CD14-positive monocyte (primary cell): ENCODE data around the gene CTXN1. TPM values are rescaled to one million over a fixed set of nuclear protein-coding genes. Genes with fewer than 3 reads are reported as not detected.

Experiments used
- DNase-seq, 3 donors: peaks; one replicate each; pipeline ENCODE4 v3.0.0-alpha.2; 2011 to 2022
- H2AFZ ChIP-seq: 2 replicates; pipeline ENCODE4 v1.6.0; 2012; ENCODE audit warnings: mild to moderate bottlenecking, low read depth, low read length, inconsistent platforms; ENCODE audit not compliant: insufficient read depth, poor library complexity, severe bottlenecking
- H3K27ac ChIP-seq, 2 donors: 1 replicate in 1 of 2; 2 replicates in 1 of 2; pipeline ENCODE4 v1.5.1; 2012 to 2013; ENCODE audit warnings: low read length in 2 of 2, control low read depth in 1 of 2, inconsistent platforms in 1 of 2, low read depth in 1 of 2, mild to moderate bottlenecking in 1 of 2
- H3K27me3 ChIP-seq, 2 donors: one replicate each; pipeline versions ENCODE4 v1.6.0 to v1.6.1; 2011 to 2013; ENCODE audit warnings: low read length in 2 of 2; ENCODE audit not compliant: control insufficient read depth in 2 of 2, insufficient read depth in 2 of 2
- H3K36me3 ChIP-seq, 2 donors: replicated peaks in 1 of 2; 1 replicate in 1 of 2; 2 replicates in 1 of 2; pipeline versions ENCODE4 v1.5.1 to v1.6.1; 2012 to 2013; ENCODE audit warnings: low read length in 2 of 2, control low read depth in 1 of 2, inconsistent platforms in 1 of 2, mild to moderate bottlenecking in 1 of 2; ENCODE audit not compliant: insufficient read depth in 2 of 2, control insufficient read depth in 1 of 2
- H3K4me1 ChIP-seq, 2 donors: 1 replicate in 1 of 2; 2 replicates in 1 of 2; pipeline versions ENCODE4 v1.5.1 to v1.6.1; 2012 to 2013; ENCODE audit warnings: low read length in 2 of 2, control low read depth in 1 of 2, inconsistent platforms in 1 of 2, mild to moderate bottlenecking in 1 of 2, moderate library complexity in 1 of 2; ENCODE audit not compliant: insufficient read depth in 2 of 2, control insufficient read depth in 1 of 2
- H3K4me2 ChIP-seq: replicated peaks from 2 replicates; pipeline ENCODE3; 2012; ENCODE audit warnings: low read length, moderate library complexity, mild to moderate bottlenecking; ENCODE audit not compliant: poor library complexity, severe bottlenecking; ENCODE audit errors: extremely low read depth
- H3K4me3 ChIP-seq, 3 experiments: fragments of 200-600 bp in 1 of 3; sonication (generic) in 1 of 3; replicated peaks in 1 of 3; 1 replicate in 2 of 3; 2 replicates in 1 of 3; pipeline ENCODE4 v1.5.1; 2011 to 2013; ENCODE audit warnings: low read length in 3 of 3, mild to moderate bottlenecking in 3 of 3, control low read depth in 2 of 3, low read depth in 2 of 3, inconsistent platforms in 1 of 3, moderate library complexity in 1 of 3
- H3K79me2 ChIP-seq: 2 replicates; pipeline ENCODE4 v1.6.0; 2012; ENCODE audit warnings: mild to moderate bottlenecking, control low read depth, inconsistent platforms, low read length, moderate library complexity; ENCODE audit not compliant: insufficient read depth
- H3K9ac ChIP-seq: 2 replicates; pipeline ENCODE4 v1.6.0; 2017; ENCODE audit warnings: low read length, mild to moderate bottlenecking; ENCODE audit not compliant: insufficient read depth, poor library complexity, severe bottlenecking
- H3K9me3 ChIP-seq, 2 donors: replicated peaks in 1 of 2; 1 replicate in 1 of 2; 2 replicates in 1 of 2; pipeline versions ENCODE4 v1.5.1 to v1.6.1; 2012 to 2013; ENCODE audit warnings: low read length in 2 of 2, control low read depth in 1 of 2; ENCODE audit not compliant: control insufficient read depth in 1 of 2, insufficient read depth in 1 of 2
- H4K20me1 ChIP-seq: 2 replicates; pipeline ENCODE4 v1.6.0; 2012; ENCODE audit warnings: mild to moderate bottlenecking, low read length, control low read depth, moderate library complexity; ENCODE audit not compliant: insufficient read depth
- H3K27ac Mint-ChIP-seq, 7 donors: one replicate each; pipeline ENCODE4 v1.8.0; 2020; ENCODE audit warnings: mild to moderate bottlenecking in 7 of 7, mixed read lengths in 7 of 7, moderate library complexity in 6 of 7, inconsistent platforms in 2 of 7
- H3K27me3 Mint-ChIP-seq, 3 donors: one replicate each; pipeline ENCODE4 v1.8.0; 2021 to 2022; ENCODE audit warnings: low read depth in 3 of 3, mild to moderate bottlenecking in 3 of 3, mixed read lengths in 3 of 3, moderate library complexity in 3 of 3, inconsistent platforms in 1 of 3
- H3K36me3 Mint-ChIP-seq, 2 donors: one replicate each; pipeline ENCODE4 v1.8.0; 2020; ENCODE audit warnings: mixed read lengths in 2 of 2, inconsistent platforms in 1 of 2, mild to moderate bottlenecking in 1 of 2
- H3K4me1 Mint-ChIP-seq: one replicate; pipeline ENCODE4 v1.8.0; 2020; ENCODE audit warnings: mild to moderate bottlenecking, mixed read lengths
- H3K4me3 Mint-ChIP-seq, 2 donors: one replicate each; pipeline ENCODE4 v1.8.0; 2020; ENCODE audit warnings: mild to moderate bottlenecking in 2 of 2, mixed read lengths in 2 of 2, moderate library complexity in 1 of 2
- H3K9me3 Mint-ChIP-seq, 7 donors: one replicate each; pipeline ENCODE4 v1.8.0; 2020 to 2022; ENCODE audit warnings: mixed read lengths in 7 of 7, mild to moderate bottlenecking in 6 of 7, moderate library complexity in 6 of 7, inconsistent platforms in 2 of 7
- CTCF ChIP-seq: fragments of 200-600 bp; IDR thresholded peaks from one replicate; pipeline ENCODE4 v1.8.0; 2022; ENCODE audit warnings: antibody characterized with exemption, mild to moderate bottlenecking
- WGBS: methylation state at CpG from one replicate; pipeline ENCODE4 v1.1.5; 2013; ENCODE audit warnings: missing lambda C conversion rate; ENCODE audit not compliant: insufficient coverage; 5-methylcytosine and 5-hydroxymethylcytosine counted together
- intact Hi-C, 2 donors: fragments of 100-400 bp; cut with micrococcal nuclease; formaldehyde crosslinking; loops; one replicate each; pipeline versions ENCODE4 v1.15.0 to v1.15.1; 2023
- polyA plus RNA-seq, 3 donors: library from polyadenylated mRNA; depleted of rRNA in 1 of 3; unstranded in 2 of 3; stranded (reverse) in 1 of 3; fragments of 300-500 nt in 2 of 3; fragments of >200 nt in 1 of 3; fragmentation: Illumina TruSeq in 2 of 3; gene quantifications; 1 replicate in 2 of 3; 2 replicates in 1 of 3; pipeline ENCODE4 v1.2.3, GENCODE V29; 2012 to 2021

Gene CTXN1
- polyA plus RNA-seq, 3 donors = not detected

- Mint-ChIP-seq H3K9me3 (peaks cover 0 to 3% (median 0%) of the 10 kb centered on the region in 7 donors), H3K4me3 (peak within 1 kb of the TSS; percentile 81 to 87), H3K4me1 (peaks cover 24% of the 10 kb centered on the region), H3K27me3 (peaks cover 0 to 3% (median 3%) of the 10 kb centered on the region in 3 donors), H3K36me3 (peaks cover 14 to 28% of the 10 kb centered on the region in 2 donors), H3K27ac (peak within 1 kb of the TSS; percentile 85 to 94 (median 88))
- Histone ChIP-seq H3K79me2 (peaks cover 39% of the 10 kb centered on the region), H3K4me3 (peak within 1 kb of the TSS; percentile 61 to 88 (median 85)), H3K27ac (peak within 1 kb of the TSS; percentile 61 to 78), H3K4me2 (peak within 1 kb of the TSS; percentile 90), H3K9me3 (no peaks in the 10 kb centered on the region), H3K27me3 (no peaks in the 10 kb centered on the region), H3K36me3 (peaks cover 12 to 14% of the 10 kb centered on the region in 2 donors), H2AFZ (peak within 1 kb of the TSS; percentile 83), H4K20me1 (peaks cover 43% of the 10 kb centered on the region), H3K9ac (peak within 1 kb of the TSS; percentile 74), H3K4me1 (peaks cover 19 to 26% of the 10 kb centered on the region in 2 donors)
- intact Hi-C loops = loop anchor here (1.0 to 10.0 kb wide), 3 partner anchors 15 to 269 kb away; partner anchors contain the start of genes PCP2 (in 1 of the 2), SNAPC2 (in 1 of the 2) and STXBP2 (in 1 of the 2)
- WGBS = under 1% methylated on average over 80 of the region's 89 CpGs
- TF ChIP-seq CTCF = peak; percentile 45
- DNase-seq = peak; percentile 99 to 100 (median 100)
These were observed 22.5 kb downstream of the CTXN1 start, which contains the start of gene MAP2K7 for GRCh38 chr19:7903244-7904073. Gene MAP2K7, plus strand, starts transcription at chr19:7903877. Its CDS starts 68 bp downstream, at chr19:7903945.

- 30% methylated on average over 7 of the region's 20 CpGs for WGBS
- Histone ChIP-seq H3K9me3 (no peaks in the 10 kb centered on the region), H2AFZ (peak overlapping the region; percentile 83), H3K27me3 (no peaks in the 10 kb centered on the region), H4K20me1 (peaks cover 37% of the 10 kb centered on the region), H3K27ac (peak overlapping the region; percentile 28 to 50), H3K4me1 (peaks cover 19 to 26% of the 10 kb centered on the region in 2 donors), H3K36me3 (peaks cover 12% of the 10 kb centered on the region in 2 donors), H3K79me2 (peaks cover 38% of the 10 kb centered on the region), H3K4me2 (peak overlapping the region; percentile 67), H3K4me3 (peak overlapping the region; percentile 12 to 88 (median 54)), H3K9ac (peak overlapping the region; percentile 23)
- no peak for DNase-seq
- TF ChIP-seq CTCF = no peak
- H3K4me1 Mint-ChIP-seq = peaks cover 24% of the 10 kb centered on the region
- peak overlapping the region in 6 of 7 donors; percentile 79 to 92 (median 82) for H3K27ac Mint-ChIP-seq
- peak overlapping the region; percentile 78 to 87 for H3K4me3 Mint-ChIP-seq
- peaks cover 14 to 28% of the 10 kb centered on the region in 2 donors for H3K36me3 Mint-ChIP-seq
- intact Hi-C loops = loop anchor here (1.0 to 10.0 kb wide), 2 partner anchors 17 to 268 kb away; partner anchors contain the start of genes PCP2 (in 1 of the 2), SNAPC2 (in 1 of the 2) and STXBP2 (in 1 of the 2)
- peaks cover 0 to 3% (median 0%) of the 10 kb centered on the region in 7 donors for H3K9me3 Mint-ChIP-seq
- H3K27me3 Mint-ChIP-seq = peaks cover 0 to 3% (median 3%) of the 10 kb centered on the region in 3 donors
These were observed 23.1 kb downstream of the CTXN1 start for GRCh38 chr19:7902796-7903243.
